ENCODE results near the gene PELI3.
"Not testable (repeated sequence)": the region's sequence is repeated elsewhere in the genome, so short reads cannot be mapped to it uniquely, and the experiment has no call there.

Gene PELI3, protein sequence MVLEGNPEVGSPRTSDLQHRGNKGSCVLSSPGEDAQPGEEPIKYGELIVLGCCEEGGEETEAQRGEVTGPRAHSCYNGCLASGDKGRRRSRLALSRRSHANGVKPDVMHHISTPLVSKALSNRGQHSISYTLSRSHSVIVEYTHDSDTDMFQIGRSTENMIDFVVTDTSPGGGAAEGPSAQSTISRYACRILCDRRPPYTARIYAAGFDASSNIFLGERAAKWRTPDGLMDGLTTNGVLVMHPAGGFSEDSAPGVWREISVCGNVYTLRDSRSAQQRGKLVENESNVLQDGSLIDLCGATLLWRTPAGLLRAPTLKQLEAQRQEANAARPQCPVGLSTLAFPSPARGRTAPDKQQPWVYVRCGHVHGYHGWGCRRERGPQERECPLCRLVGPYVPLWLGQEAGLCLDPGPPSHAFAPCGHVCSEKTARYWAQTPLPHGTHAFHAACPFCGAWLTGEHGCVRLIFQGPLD

DNA sequence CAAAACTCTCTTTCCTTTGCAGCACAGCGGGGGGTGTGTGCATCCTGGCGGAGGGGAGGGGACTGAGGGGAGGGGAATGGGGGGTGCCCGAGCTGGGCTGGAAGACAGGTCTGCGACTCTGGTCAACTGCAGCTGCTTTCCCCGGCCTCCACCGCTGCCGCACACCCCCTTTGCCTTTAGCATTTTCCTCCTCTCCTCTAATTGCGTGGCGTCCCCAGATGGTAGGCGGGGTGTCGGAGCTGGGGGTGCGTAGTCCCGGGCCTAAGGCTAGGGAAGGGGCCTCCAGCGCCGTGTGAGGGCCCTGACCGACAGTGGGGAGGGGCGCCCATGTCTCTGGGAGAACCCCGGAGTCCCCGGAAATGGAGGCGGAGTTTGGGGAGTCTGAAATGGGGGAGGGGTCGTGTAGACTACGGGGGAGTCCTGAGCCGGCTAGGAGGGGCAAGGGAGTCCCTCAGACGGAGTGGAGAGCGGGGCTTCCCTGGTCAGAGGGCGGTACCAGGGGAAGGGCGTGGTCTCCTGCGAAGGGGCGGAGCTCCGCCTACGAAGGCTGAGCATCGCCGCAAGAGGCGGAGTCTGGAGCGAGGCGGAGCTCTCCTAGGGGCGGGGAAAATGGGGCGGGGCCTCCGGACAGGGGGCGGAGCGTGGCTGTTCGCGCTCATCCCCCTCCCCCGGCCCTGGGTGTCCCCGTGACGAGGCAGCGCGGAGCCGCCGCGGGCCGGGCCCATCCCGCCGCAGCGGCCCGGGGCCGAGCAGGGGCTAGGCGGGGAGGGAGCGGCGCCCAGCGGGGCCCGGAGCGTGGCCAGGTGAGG, at the start of gene PELI3:
TSS of gene PELI3 (plus strand) at position 681 of the 809 bp plus-strand sequence. CDS start 1,224 bp downstream, outside the sequence.
- peak; percentile 97 for DNase-seq

DNA sequence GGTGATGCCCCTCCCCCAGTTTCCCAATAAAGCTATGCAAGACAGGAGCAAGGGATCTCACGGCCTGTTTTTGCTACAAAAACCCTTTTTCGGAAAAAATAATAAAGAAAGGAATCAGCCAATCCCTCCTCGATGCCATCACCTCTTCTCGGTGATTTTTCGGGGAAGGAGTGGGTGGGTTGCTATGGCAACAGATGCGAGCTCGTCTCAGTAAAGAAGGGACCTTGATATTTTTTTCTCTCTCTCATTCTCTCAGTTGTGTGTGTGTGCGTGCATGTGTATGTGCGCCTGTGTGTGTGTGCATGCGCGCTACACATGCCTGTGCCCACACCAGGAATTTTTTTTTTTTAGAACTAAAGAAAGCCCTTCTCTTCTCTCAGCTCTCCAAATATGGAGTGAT, 49.7 kb upstream of the PELI3 start:
- peak; percentile 53 to 58 for DNase-seq

DNA sequence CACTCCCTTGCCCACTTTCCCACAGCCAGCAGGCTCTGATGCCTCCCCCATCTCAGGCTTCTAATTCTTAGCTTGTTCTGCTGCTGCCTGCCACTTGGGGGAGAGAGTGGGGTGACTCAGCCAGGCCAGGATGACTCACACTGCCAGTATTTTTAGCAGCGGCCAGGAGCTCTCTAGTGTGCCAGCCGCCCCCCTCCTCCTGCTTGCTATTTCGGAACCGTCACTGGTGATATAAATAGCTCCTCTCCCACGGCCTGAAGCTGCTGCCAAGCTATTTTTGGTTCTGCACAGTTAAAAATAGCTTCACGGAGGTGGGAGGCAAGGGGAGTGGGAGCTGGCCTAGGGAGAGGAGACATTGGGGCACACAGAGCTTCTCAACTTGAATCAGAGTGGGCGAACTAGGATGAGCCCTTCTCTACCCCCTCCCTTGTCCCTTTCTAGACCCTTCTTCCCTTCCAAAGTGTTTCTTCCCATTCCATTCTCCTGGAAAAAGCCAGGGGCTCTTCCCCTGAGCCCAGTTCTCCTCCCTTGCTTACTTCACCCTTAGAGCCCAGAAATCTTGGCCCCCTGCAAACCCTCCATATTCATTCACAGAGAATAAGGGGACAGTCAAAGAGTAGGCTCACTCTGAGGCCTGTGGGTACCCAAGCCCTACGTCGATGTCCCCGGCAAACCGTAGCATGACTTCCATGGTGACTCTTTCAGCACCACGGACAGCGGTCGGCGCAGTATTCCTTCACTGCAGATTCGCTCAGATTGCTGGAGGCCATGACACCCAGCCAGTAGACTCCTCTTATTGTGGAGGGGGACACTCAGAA, 48.3 kb upstream of the PELI3 start:
- DNase-seq, result peak; percentile 80 to 85

GRCh38 chr11:66418986-66419308, 47.8 kb upstream of the PELI3 start:
- DNase-seq, result no peak

DNA sequence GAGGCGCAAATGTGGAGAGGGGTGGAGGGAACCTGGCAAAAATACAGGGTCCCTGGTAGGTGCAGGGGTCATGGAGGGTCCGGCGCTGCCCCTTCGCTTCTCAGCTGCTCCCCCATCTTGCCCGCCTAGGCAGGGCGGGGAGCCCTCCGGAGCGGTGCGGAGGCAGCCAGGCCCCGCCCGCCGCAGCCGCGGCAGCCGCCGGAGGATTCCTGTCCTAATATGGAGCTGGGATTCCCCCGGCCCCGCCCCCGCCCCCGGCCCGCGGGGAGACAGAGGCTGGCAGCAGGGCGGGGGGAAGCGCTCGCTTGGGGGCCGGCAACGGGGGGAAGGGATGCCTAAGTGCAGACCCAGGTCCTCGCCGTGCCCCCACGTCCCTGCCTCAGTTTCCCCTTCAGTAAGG, 46.9 kb upstream of the PELI3 start:
- DNase-seq, result no peak

- DNase-seq, result no peak
These were observed 45.8 kb upstream of the PELI3 start, which contains the start of gene NPAS4 for GRCh38 chr11:66420671-66421476. NPAS4 (plus strand) TSS chr11:66421035; CDS start chr11:66421180, 145 bp downstream.

DNA sequence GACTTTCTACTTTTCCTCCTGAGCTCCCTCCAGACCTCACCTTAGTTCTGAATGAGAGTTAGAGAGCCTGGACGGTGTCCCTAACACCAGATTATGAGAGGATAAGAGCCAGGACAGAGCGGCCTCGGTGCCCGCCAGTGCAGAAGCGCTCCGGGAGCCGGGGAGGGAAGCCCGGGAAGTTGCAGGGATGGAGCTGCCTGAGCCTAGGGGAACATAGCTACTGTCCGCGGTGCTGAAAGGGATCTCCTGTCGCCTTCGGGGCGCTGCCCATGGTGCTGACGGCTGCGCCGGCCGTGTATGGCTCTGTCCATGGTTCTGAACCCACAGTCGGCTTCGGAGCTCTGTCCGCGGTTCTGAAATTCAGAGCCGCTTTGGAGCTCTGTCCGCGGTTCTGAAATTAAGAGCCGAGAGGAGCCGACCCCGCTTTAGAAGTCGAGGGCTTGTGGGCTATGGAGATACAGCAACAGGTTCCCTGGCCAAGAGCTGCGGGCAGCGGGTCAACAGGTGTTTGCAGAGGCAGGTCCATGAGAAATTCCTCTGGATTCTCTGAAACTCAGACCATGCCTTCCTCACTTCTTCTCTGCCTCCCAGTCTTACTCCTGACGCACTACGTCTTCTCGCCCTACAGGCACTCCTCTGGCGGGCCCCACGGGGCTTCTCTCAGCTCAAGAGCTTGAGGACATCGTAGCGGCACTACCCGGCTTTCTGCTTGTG, 45.1 kb upstream of the PELI3 start:
- peak; percentile 94 to 95 for DNase-seq

DNA sequence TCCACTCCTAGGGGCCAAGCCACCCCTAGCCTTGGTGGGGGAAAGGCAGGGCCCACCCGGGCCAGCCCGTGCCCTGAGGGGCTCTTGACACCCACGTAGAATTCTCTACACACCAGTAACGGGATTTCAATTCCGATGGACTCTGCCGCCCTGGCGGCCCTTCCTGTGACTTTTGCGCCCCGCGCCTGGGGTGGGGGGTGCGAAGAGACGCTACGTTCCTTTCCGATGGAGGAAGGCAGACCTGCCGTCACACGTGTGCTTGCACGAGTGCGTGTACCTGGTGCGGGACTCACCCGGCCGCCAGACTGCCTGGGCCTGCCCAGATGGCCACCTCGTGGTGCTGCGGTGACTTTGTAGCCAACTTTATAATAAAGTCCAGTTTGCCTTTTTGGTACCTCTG, 40.4 kb upstream of the PELI3 start:
- no peak for DNase-seq

DNA sequence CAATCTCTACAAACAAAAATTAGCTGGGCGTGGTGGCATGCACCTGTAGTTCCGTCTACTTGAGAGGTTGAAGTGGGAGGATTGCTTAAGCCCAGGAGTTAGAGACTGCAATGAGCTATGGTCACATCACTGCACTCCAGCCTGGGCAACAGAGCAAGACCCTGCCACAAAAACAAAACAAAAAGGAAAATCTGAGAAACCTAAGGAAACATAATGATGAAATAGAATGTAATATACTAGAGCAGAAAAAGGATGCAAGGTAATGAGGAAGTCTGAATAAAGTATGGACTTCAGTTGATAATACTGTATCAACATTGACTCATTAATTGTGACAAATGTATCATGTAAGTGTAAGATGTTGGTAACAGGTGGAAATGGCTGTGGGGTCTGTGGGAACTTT, 37.8 kb upstream of the PELI3 start:
- no peak for DNase-seq

DNA sequence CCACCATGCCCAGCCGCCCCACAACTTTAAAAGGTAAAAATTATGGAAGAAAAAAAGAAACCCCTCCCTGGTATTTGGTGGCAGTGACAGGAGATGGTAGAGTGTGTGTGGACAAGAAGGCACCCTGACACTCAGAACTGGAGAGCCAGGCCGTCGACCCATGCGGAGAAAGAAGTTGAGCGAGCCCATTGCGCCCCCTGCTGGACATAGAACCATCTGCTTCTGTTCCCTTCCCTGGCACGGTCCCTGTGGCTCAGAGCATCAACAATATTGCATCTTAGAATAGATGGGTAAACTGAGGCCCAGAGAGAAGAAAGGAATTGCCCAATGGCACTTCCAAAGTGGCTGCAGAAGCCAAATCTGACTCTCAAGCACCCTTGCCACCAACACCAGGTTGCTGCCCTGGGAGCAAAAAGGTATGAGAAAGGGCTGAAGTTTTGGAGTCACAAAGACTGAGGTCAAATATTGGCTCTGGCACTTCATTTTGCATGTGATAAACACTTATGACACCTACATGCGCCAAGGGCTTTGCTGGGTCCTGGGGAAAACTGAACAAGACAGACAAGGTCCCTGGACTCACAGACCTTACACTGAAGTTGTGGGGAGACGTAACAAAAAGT, 36.6 kb upstream of the PELI3 start:
- peak; percentile 83 to 86 for DNase-seq

GRCh38 chr11:66431287-66431686, 35.4 kb upstream of the PELI3 start:
- DNase-seq, result not testable (repeated sequence)

GRCh38 chr11:66431871-66432329, 34.8 kb upstream of the PELI3 start:
- not testable (repeated sequence) for DNase-seq

DNA sequence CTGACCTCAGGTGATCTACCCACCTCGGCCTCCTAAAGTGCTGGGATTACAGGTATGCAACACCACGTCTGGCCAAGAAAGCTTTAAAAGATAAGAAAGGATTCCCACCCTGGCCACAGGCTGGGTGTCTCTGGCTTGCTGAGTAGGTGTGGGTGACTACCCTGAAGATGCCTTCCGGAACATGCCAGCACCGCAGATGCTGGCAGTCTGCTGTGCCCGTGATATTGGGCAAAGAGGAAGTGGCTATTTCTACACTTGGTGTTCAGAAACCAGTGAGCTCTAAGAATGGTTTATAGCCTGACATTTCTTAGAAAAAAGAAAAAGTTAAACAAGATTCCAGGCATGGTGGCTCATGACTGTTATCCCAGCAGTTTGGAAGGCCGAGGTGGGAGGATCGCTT, 34.1 kb upstream of the PELI3 start:
- no peak for DNase-seq

DNA sequence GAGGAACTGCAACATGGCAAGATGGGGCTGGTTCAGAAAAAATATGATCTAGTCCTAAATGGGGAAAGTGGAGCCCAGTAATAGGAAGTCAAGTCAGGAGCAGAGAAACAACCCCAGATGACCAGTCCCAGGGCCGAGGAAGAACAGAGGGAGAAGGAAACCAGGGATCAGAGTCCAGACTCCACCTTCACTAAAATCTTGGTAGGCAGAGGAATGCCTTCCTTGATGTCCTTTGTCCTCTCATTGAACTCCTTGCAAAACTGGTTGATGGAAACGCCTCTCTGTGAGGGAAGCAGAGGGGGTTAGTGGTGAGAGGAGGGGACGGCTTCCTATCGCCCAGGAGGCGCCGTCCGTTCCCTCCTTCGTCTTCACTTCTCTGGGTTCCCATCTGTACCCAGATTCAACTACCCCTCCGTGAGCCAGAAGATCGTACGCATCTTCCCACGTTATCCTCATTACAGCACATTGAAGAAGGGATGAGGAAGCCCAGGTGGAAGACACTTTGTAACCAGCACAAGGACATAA, 28.7 kb upstream of the PELI3 start:
- peak in 1 of 2 experiments; percentile 23 for DNase-seq

DNA sequence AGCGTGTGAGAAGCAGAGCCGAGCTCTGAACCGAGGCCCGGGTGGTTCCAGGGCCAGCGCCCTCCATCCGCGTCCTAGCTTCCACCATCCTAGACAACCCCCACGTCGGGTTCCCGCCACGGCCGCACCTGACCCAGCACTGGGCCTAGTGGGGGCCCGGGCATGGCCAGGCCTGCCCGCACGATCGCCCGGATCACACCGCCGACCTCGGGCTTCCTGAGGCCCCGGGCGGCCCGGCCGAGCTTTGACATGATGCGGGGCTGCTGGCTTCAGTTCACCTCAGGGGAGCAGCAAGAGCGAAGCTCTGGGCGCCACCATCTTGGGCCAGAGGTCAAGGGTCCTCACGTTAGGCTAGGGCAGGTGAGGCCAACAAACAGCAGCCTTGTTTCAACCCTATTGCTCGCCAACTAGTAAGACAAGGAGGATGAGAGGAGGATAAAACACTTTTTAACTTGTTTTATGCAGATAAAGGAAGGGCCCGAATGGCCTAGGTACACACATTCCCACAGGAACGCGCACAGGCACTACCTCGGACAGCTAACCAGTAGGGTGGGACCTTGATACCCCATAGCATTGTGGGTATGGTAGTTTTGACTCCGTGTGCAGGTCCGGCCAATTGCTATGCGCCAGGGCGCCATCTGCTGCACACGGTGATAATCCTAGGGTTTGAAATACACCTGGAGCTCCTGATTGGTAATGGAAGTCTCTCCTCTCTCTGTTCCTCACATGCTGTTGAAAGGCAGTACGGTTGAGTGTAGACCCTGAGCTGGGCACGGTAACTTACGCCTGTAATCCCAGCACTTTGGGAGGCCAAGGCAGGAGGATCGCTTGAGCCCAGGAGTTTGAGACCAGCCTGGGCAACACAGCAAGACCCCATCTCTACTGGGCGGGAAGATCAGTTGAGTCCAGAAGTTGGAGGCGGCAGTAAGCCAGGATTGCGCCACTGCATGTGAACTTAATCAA, 27.9 kb upstream of the PELI3 start, which contains the start of gene MRPL11:
TSS of gene MRPL11 (minus strand) at position 345 of the 963 bp plus-strand sequence. CDS start at position 251, 94 bp downstream.
- DNase-seq, result peak; percentile 94

- DNase-seq, result not testable (repeated sequence)
These were observed 26.4 kb upstream of the PELI3 start for GRCh38 chr11:66440101-66440939.

DNA sequence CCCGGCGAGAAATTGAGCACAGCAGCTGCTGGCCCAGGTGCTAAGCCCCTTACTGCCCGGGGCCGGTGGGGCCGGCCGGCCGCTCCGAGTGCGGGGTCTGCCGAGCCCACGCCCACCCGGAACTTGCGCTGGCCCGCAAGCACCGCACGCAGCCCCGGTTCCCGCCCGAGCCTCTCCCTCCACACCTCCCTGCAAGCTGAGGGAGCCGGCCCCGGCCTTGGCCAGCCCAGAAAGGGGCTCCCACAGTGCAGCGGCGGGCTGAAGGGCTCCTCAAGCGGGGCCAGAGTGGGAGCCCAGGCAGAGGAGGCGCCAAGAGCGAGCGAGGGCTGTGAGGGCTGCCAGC, 25.8 kb upstream of the PELI3 start:
- DNase-seq, result not testable (repeated sequence)

GRCh38 chr11:66443602-66444001, 23.1 kb upstream of the PELI3 start:
- DNase-seq, result no peak
